ELR (cell line): ENCODE results near the gene ADAMTS6.

Source experiments
- DNase-seq: peaks from one replicate; pipeline ENCODE4 v3.0.0-alpha.2; 2015; ENCODE audit warnings: low read depth

ADAMTS6 gene

GRCh38 chr5:65103756-65104440 is 377.8 kb downstream of the ADAMTS6 start:
- no peak for DNase-seq

- peak; percentile 9 for DNase-seq
Observed at GRCh38 chr5:65102976-65103711, 378.6 kb downstream of the ADAMTS6 start.

- no peak for DNase-seq
Observed at GRCh38 chr5:65102371-65102975, 379.2 kb downstream of the ADAMTS6 start.

GRCh38 chr5:65101632-65102100 is 380.1 kb downstream of the ADAMTS6 start:
- DNase-seq, result no peak

GRCh38 chr5:65100911-65101631 is 380.6 kb downstream of the ADAMTS6 start:
- peak; percentile 78 for DNase-seq
